ENCODE data around the gene TRIO. TPM values are rescaled to one million over a fixed set of nuclear protein-coding genes. Genes with fewer than 3 reads are reported as not detected.

Gene TRIO
- polyA plus RNA-seq, 1 of the 3 experiments (the other 2 are of a cell fraction), result 229 TPM

GRCh38 chr5:14441641-14442040 is 298.5 kb downstream of the TRIO start:
- peaks cover 43 to 46% of the 10 kb centered on the region in 2 experiments for H3K4me1 ChIP-seq (ENCODE audit: control insufficient read depth in 1 of 2, insufficient read depth in 2 of 2, low read depth in 1 of 2, low read length in 1 of 2)
- TF ChIP-seq FOXJ3 (CRISPR knock-in tag; IDR thresholded peaks at IDR 0.05), result no peak
- TF ChIP-seq POLR2AphosphoS5 (IDR thresholded peaks at IDR 0.05; ENCODE audit: low read depth, low read length), result peak; percentile 29; the same call in 1 of the 2 replicates
- TF ChIP-seq GATA2 (CRISPR knock-in tag; IDR thresholded peaks at IDR 0.05), result 0 out of 2 replicates have a peak, but pooled peaks have one; percentile 15
- 0 out of 2 replicates have a peak, but pooled peaks have one; percentile 15 for TF ChIP-seq TAF1 (IDR thresholded peaks at IDR 0.05; ENCODE audit: borderline replicate concordance, low read depth, low read length)
- H3K9me3 ChIP-seq, result no peaks in the 10 kb centered on the region
- H3K36me3 ChIP-seq (replicated peaks in 1 of 2; ENCODE audit: control insufficient read depth in 1 of 2, insufficient read depth in 2 of 2, low read length in 1 of 2), result peaks cover 33 to 36% of the 10 kb centered on the region in 2 experiments
- peak overlapping the region; percentile 80 to 84 for H3K4me3 ChIP-seq (ENCODE audit: low read depth in 2 of 2, low read length in 1 of 2)
- ChIA-PET CTCF (interaction anchor here (1.4 to 3.0 kb wide), 4 partner anchors 42 to 141 kb away, joined by 3 to 18 read pairs (median 6); no protein-coding TSS in a partner anchor), POLR2A (interaction anchor here (2.0 to 3.0 kb wide), 3 partner anchors 25 to 140 kb away, joined by 6 to 13 read pairs (median 13); partner anchors contain the start of gene OTULINL)
- peak overlapping the region; percentile 88 for H3K9ac ChIP-seq
- peaks cover 85% of the 10 kb centered on the region for H3K79me2 ChIP-seq (ENCODE audit: insufficient read depth)
- H2AFZ ChIP-seq (ENCODE audit: low read depth), result no peak overlapping the region
- H4K20me1 ChIP-seq (ENCODE audit: insufficient read depth), result no peaks in the 10 kb centered on the region
- no peaks in the 10 kb centered on the region for H3K27me3 ChIP-seq (ENCODE audit: insufficient read depth)
- 16% methylated on average over 4 of the region's 4 CpGs for WGBS (ENCODE audit: low lambda C conversion rate)
- DNase-seq, result no peak
- no peaks in the 10 kb centered on the region for H3K9me2 ChIP-seq
- H3K27ac ChIP-seq (ENCODE audit: low read depth in 2 of 2, low read length in 1 of 2), result peak overlapping the region; percentile 98 to 100
- peaks cover 83% of the 10 kb centered on the region for H3F3A ChIP-seq (replicated peaks; ENCODE audit: insufficient read depth)
- H3K4me2 ChIP-seq, result peak overlapping the region; percentile 79

GRCh38 chr5:14442536-14442935 is 299.4 kb downstream of the TRIO start:
- peaks cover 87% of the 10 kb centered on the region for H3F3A ChIP-seq (replicated peaks; ENCODE audit: insufficient read depth)
- H4K20me1 ChIP-seq (ENCODE audit: insufficient read depth), result no peaks in the 10 kb centered on the region
- H3K9ac ChIP-seq, result peak overlapping the region; percentile 88
- H3K27ac ChIP-seq (ENCODE audit: low read depth in 2 of 2, low read length in 1 of 2), result peak overlapping the region; percentile 98 to 100
- CTCF ChIA-PET, result interaction anchor here (1.2 to 3.4 kb wide), 6 partner anchors 25 to 141 kb away, joined by 3 to 18 read pairs (median 6); no protein-coding TSS in a partner anchor
- POLR2A ChIA-PET, result interaction anchor here (2.0 to 3.0 kb wide), 3 partner anchors 25 to 140 kb away, joined by 6 to 13 read pairs (median 13); partner anchors contain the start of gene OTULINL
- H2AFZ ChIP-seq (ENCODE audit: low read depth), result no peak overlapping the region
- H3K9me2 ChIP-seq, result no peaks in the 10 kb centered on the region
- peaks cover 85% of the 10 kb centered on the region for H3K79me2 ChIP-seq (ENCODE audit: insufficient read depth)
- H3K4me1 ChIP-seq (ENCODE audit: control insufficient read depth in 1 of 2, insufficient read depth in 2 of 2, low read depth in 1 of 2, low read length in 1 of 2), result peaks cover 51 to 55% of the 10 kb centered on the region in 2 experiments
- H3K36me3 ChIP-seq (replicated peaks in 1 of 2; ENCODE audit: control insufficient read depth in 1 of 2, insufficient read depth in 2 of 2, low read length in 1 of 2), result peaks cover 29 to 40% of the 10 kb centered on the region in 2 experiments
- H3K9me3 ChIP-seq, result no peaks in the 10 kb centered on the region
- no peak for DNase-seq
- H3K4me3 ChIP-seq (ENCODE audit: low read depth in 2 of 2, low read length in 1 of 2), result peak overlapping the region; percentile 80 to 84
- H3K27me3 ChIP-seq (ENCODE audit: insufficient read depth), result no peaks in the 10 kb centered on the region
- H3K4me2 ChIP-seq, result peak overlapping the region; percentile 79
- 12% methylated on average over 5 of the region's 5 CpGs for WGBS (ENCODE audit: low lambda C conversion rate)
- TF ChIP-seq PBX3 (IDR thresholded peaks at IDR 0.05) (no peak), RAD21 (IDR thresholded peaks at IDR 0.05; ENCODE audit: low read length) (peak; percentile 1; the same call in 1 of the 2 replicates), RXRA (IDR thresholded peaks at IDR 0.05; ENCODE audit: borderline replicate concordance, low read depth) (no peak)

GRCh38 chr5:14443671-14444093 is 300.5 kb downstream of the TRIO start:
- CTCF ChIA-PET, result interaction anchor here (0.7 to 3.4 kb wide), 3 partner anchors 17 to 37 kb away, joined by 3 to 11 read pairs (median 3); no protein-coding TSS in a partner anchor
- peak overlapping the region; percentile 80 to 84 for H3K4me3 ChIP-seq (ENCODE audit: low read depth in 2 of 2, low read length in 1 of 2)

More at GRCh38 chr5:14443671-14444093, 300.5 kb downstream of the TRIO start:
- DNase-seq, result no peak
- Histone ChIP-seq H3K79me2 (ENCODE audit: insufficient read depth) (peaks cover 85% of the 10 kb centered on the region), H3K9me2 (no peaks in the 10 kb centered on the region), H3K9me3 (no peaks in the 10 kb centered on the region), H3K27me3 (ENCODE audit: insufficient read depth) (no peaks in the 10 kb centered on the region), H3K4me2 (peak overlapping the region; percentile 79), H3K4me1 (ENCODE audit: control insufficient read depth in 1 of 2, insufficient read depth in 2 of 2, low read depth in 1 of 2, low read length in 1 of 2) (peaks cover 60 to 66% of the 10 kb centered on the region in 2 experiments), H3K36me3 (replicated peaks in 1 of 2; ENCODE audit: control insufficient read depth in 1 of 2, insufficient read depth in 2 of 2, low read length in 1 of 2) (peaks cover 34 to 45% of the 10 kb centered on the region in 2 experiments), H3F3A (replicated peaks; ENCODE audit: insufficient read depth) (peaks cover 92% of the 10 kb centered on the region), H2AFZ (ENCODE audit: low read depth) (no peak overlapping the region), H3K27ac (ENCODE audit: low read depth in 2 of 2, low read length in 1 of 2) (peak overlapping the region; percentile 98 to 100), H3K9ac (peak overlapping the region; percentile 88), H4K20me1 (ENCODE audit: insufficient read depth) (no peaks in the 10 kb centered on the region)
- POLR2A ChIA-PET, result no interaction called here
- WGBS (ENCODE audit: low lambda C conversion rate), result 15% methylated on average over 4 of the region's 4 CpGs
- no peak for TF ChIP-seq GABPA (IDR thresholded peaks at IDR 0.05; ENCODE audit: low read depth)
- TF ChIP-seq TCF12 (IDR thresholded peaks at IDR 0.05), result peak; percentile 67
- peak; percentile 27; the same call in 1 of the 2 replicates for TF ChIP-seq POLR2AphosphoS5 (IDR thresholded peaks at IDR 0.05; ENCODE audit: low read depth, low read length)
- 0 out of 2 replicates have a peak, but pooled peaks have one; percentile 27 for TF ChIP-seq MAX (IDR thresholded peaks at IDR 0.05; ENCODE audit: low read depth)
- no peak for TF ChIP-seq RXRA (IDR thresholded peaks at IDR 0.05; ENCODE audit: borderline replicate concordance, low read depth)
- no peak for TF ChIP-seq PBX3 (IDR thresholded peaks at IDR 0.05)
- TF ChIP-seq IRF3 (IDR thresholded peaks at IDR 0.05; ENCODE audit: low read depth, low read length), result no peak
- peak in 1 of 2 experiments; percentile 67; a peak in 2 of 4 replicates for TF ChIP-seq EP300 (IDR thresholded peaks at IDR 0.05; ENCODE audit: borderline replicate concordance in 1 of 2, low read depth in 1 of 2, low read length in 1 of 2)
- TF ChIP-seq ELF1 (IDR thresholded peaks at IDR 0.05), result no peak
- no peak for TF ChIP-seq TAF1 (IDR thresholded peaks at IDR 0.05; ENCODE audit: borderline replicate concordance, low read depth, low read length)
- peak; percentile 48; the same call in 1 of the 2 replicates for TF ChIP-seq GATA2 (CRISPR knock-in tag; IDR thresholded peaks at IDR 0.05)
- TF ChIP-seq MXI1 (IDR thresholded peaks at IDR 0.05; ENCODE audit: low read depth, low read length), result no peak; the same call in 1 of the 2 replicates
- no peak for TF ChIP-seq CHD2 (IDR thresholded peaks at IDR 0.05; ENCODE audit: low read length, partially characterized antibody)
